ENCODE results near the gene POLR3B.

POLR3B gene

DNA sequence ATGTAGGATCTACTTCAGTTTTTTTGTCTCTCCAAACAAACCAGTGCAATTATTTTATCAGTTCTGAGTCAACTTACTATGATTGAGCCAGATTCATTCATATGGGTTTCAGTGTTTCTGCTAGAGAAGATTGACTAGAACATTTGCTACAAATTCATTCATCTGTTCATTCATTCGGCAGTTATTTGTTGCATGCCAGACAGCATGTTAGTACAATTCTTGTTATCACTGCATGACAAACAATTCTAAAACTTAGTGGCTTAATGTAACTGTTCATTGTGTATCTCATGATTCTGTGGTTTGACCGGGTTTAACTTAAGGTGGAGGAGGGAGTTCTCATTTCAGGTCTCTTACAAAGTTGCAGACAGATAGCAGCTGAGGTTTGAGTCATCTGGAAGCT lies 52.3 kb downstream of the POLR3B start:
- TF ChIP-seq, protein P1, sequence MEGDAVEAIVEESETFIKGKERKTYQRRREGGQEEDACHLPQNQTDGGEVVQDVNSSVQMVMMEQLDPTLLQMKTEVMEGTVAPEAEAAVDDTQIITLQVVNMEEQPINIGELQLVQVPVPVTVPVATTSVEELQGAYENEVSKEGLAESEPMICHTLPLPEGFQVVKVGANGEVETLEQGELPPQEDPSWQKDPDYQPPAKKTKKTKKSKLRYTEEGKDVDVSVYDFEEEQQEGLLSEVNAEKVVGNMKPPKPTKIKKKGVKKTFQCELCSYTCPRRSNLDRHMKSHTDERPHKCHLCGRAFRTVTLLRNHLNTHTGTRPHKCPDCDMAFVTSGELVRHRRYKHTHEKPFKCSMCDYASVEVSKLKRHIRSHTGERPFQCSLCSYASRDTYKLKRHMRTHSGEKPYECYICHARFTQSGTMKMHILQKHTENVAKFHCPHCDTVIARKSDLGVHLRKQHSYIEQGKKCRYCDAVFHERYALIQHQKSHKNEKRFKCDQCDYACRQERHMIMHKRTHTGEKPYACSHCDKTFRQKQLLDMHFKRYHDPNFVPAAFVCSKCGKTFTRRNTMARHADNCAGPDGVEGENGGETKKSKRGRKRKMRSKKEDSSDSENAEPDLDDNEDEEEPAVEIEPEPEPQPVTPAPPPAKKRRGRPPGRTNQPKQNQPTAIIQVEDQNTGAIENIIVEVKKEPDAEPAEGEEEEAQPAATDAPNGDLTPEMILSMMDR (IDR thresholded peaks at IDR 0.05; ENCODE audit: borderline replicate concordance, control extremely low read depth, extremely low read depth, insufficient read depth, missing control alignments) = no peak
- DNase-seq (ENCODE audit: low spot score) = no peak
- in situ Hi-C loops (cut with MboI; ENCODE audit: low sequenced_read_pairs, unreplicated experiment) = no loop called here

DNA sequence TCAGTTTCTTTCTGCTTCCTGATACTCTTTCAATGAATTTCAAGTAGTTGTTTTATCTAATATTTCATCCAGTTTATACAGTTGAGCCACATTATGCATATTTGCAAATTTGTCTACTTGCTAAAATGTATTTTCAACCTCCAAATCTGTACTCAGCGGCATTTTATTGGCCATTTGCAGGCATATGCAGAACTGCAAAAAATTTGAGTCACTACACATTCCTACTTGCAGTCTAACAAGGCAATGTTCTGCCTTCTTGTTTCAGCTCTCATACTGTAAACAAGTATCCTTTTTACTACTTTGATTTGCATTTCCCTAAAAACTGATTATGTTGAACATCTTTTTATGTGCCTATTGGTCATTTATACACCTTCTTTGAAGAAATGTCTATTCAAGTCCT lies 55.0 kb downstream of the POLR3B start:
- in situ Hi-C loops (cut with MboI; ENCODE audit: low sequenced_read_pairs, unreplicated experiment) = no loop called here
- TF ChIP-seq, protein P1 (IDR thresholded peaks at IDR 0.05; ENCODE audit: borderline replicate concordance, control extremely low read depth, extremely low read depth, insufficient read depth, missing control alignments) = no peak
- DNase-seq (ENCODE audit: low spot score) = no peak

DNA sequence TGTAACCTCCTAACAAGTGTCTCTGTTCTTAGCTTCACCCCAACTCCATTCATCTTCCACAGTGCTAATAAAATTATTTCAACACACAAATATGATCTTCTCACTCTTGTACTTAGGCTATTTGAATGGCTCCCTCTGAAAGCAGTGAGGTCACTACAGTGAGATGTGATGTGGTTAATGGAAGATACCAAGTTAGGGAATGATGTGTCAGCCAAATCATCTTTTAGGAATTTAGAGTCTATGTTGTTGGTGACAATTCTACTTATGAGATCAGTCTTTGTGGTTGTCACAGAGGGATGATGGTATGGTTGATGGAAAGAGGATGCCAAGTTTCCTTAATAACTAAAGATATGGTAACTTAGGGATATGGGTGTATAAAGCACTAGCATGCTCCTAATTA lies 57.6 kb downstream of the POLR3B start:
- DNase-seq (ENCODE audit: low spot score) = no peak
- in situ Hi-C loops (cut with MboI; ENCODE audit: low sequenced_read_pairs, unreplicated experiment) = no loop called here
- TF ChIP-seq, protein P1 (IDR thresholded peaks at IDR 0.05; ENCODE audit: borderline replicate concordance, control extremely low read depth, extremely low read depth, insufficient read depth, missing control alignments) = no peak

DNA sequence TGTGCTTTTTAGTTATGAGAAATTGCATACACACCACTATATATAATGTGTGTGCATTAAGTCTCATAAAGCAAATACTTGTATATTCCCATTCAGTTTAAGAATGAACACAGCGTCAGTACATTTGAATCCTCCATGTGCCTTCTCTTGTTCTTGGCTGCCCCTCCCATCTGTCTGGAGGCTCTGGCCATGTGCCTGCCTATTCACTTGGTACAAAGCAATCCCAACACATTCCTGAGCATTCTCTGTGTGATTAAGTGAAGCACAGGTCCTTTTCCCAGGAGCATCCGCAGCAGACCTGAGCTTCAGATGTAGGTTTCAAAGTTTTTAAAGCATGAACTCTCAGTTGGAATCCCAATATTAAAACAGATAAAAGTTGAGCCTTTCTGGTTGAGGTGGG lies 58.7 kb downstream of the POLR3B start:
- in situ Hi-C loops (cut with MboI; ENCODE audit: low sequenced_read_pairs, unreplicated experiment) = no loop called here
- DNase-seq (ENCODE audit: low spot score) = no peak

DNA sequence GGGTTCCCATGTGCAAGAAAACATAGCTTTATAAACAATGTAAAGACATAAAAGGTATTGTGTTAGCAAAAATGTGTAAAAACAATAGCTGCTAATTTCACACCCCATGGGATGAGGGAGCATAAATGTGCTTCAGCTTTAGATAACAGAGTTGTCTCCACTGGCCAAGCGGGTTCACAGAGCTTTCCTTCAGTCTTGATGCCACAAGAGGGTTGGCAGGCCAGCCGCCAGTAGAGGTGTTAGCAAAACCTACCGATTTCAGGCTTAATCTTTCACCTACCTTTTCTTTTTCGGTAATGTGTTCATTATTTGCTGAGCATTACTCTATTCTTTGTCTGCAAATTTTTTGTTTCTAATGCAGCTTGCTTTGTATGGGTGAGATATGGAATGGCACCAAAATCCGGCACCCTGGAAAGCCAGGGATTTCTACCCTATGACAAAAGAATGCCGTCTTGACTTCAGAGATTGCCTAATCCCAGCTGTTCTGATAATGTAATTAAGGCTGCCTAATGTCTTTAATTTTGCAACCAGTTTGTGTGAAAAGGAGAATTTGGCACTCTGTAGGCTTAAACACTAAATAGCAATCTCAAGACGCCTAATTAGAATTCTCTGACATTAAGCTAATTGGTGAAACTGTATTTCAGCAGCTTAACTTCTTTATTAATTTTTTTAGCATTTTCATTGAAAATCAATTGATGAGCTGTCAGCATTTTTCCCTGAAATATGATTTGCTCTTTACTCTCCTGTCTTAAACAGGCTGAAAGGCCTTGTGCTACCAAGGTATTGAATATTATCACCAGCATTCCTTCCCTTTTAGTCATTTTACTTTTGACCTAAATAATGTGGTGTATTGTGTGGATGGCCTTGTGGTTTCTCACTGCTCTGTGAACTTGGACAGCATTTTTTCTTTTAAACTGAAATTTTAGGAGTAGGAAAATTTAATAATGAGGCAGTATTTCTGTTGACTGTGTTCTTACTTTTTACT lies 60.7 kb downstream of the POLR3B start:
- TF ChIP-seq, protein P1 (IDR thresholded peaks at IDR 0.05; ENCODE audit: borderline replicate concordance, control extremely low read depth, extremely low read depth, insufficient read depth, missing control alignments) = no peak
- in situ Hi-C loops (cut with MboI; ENCODE audit: low sequenced_read_pairs, unreplicated experiment) = no loop called here
- no peak for DNase-seq (ENCODE audit: low spot score)

More for the DNA sequence above, 58.7 kb downstream of the POLR3B start:
- TF ChIP-seq, protein P1 (IDR thresholded peaks at IDR 0.05; ENCODE audit: borderline replicate concordance, control extremely low read depth, extremely low read depth, insufficient read depth, missing control alignments) = no peak

DNA sequence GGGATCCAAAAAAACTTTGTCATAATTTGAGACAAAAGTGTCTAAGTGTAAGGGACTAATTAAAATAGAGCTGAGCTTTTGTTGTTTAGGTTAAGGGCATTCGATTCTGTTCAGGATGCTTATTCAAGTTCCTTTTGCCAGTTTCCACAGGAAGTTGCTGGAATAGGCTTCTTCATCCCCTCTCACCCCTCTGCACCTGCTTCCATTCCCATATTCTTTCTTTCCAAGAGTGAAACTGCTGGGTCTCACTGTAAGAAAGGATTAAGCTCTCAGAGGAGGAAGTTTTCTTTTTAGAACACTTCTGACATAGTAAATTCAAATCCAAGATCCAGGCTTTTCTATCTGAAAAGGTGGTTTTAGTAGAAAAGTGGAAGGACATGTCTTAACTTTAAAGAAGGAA lies 61.4 kb downstream of the POLR3B start:
- in situ Hi-C loops (cut with MboI; ENCODE audit: low sequenced_read_pairs, unreplicated experiment) = no loop called here
- no peak for DNase-seq (ENCODE audit: low spot score)
- TF ChIP-seq, protein P1 (IDR thresholded peaks at IDR 0.05; ENCODE audit: borderline replicate concordance, control extremely low read depth, extremely low read depth, insufficient read depth, missing control alignments) = no peak
